Chondrocyte (in vitro differentiated cells): ENCODE measurements around the gene ATP6V0A4. TPM values are rescaled to one million over a fixed set of nuclear protein-coding genes. Genes with fewer than 3 reads are reported as not detected.

ENCODE experiments used
- DNase-seq: peaks from one replicate; pipeline ENCODE4 v3.0.0; 2021; ENCODE audit warnings: mixed read lengths, low spot score
- H3K27ac Mint-ChIP-seq: one replicate; pipeline ENCODE4 v1.8.0; 2021; ENCODE audit warnings: mild to moderate bottlenecking, moderate library complexity, mixed read lengths; ENCODE audit not compliant: unreplicated experiment
- H3K27me3 Mint-ChIP-seq: 2 replicates; pipeline ENCODE4 v1.8.0; 2021; ENCODE audit warnings: low read depth, mixed read lengths
- H3K36me3 Mint-ChIP-seq: 2 replicates; pipeline ENCODE4 v1.8.0; 2021; ENCODE audit warnings: low read depth, mixed read lengths
- H3K4me1 Mint-ChIP-seq: 2 replicates; pipeline ENCODE4 v1.8.0; 2021; ENCODE audit warnings: low read depth, mild to moderate bottlenecking, mixed read lengths
- H3K4me3 Mint-ChIP-seq: one replicate; pipeline ENCODE4 v1.8.0; 2021; ENCODE audit warnings: mild to moderate bottlenecking, moderate library complexity, mixed read lengths; ENCODE audit not compliant: unreplicated experiment
- H3K9me3 Mint-ChIP-seq: 2 replicates; pipeline ENCODE4 v1.8.0; 2021; ENCODE audit warnings: low read depth, mixed read lengths
- total RNA-seq: library from RNA; stranded (reverse); gene quantifications from 3 replicates; pipeline ENCODE4 v1.2.1, GENCODE V29; 2021
- TF ChIP-seq, protein P1 (sequence below): fragments of 200-600 bp; sonication (generic); IDR thresholded peaks from 2 replicates; pipeline ENCODE4 v1.5.0; 2021; ENCODE audit warnings: antibody characterized with exemption, mild to moderate bottlenecking, moderate library complexity

ATP6V0A4 gene
- total RNA-seq, 1 donor from 2014 or later, result 0.35 TPM

DNA sequence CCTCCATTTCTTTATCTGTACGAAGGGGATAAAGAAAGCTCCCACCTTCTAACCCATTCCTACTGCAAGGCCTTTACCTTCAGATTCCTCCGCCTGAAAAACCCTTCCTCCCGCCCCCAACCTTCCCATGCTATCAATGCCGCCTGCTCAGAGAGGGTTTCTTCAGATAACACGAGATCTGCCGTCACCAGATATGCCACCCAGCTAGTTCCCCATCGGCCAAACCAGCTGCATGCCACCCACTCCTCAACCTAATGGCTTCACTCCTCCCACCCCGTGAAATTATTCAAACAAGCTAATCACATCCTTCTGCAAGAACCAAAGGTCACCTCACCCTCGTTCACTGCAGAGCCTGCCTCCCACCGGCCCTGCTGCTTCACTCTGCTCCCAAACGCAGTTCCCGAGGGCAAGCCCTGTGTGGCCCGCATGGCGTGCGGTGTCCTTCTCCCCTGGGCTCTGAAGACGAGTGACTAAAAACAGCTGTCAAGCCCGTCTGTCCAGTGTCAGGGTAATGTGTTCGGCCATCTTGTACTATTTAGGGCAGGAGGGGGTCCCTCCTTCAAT is 47.0 kb downstream of the ATP6V0A4 start:
- Mint-ChIP-seq H3K27ac (no peak overlapping the region), H3K9me3 (no peaks in the 10 kb centered on the region), H3K4me1 (peaks cover 9% of the 10 kb centered on the region), H3K36me3 (no peaks in the 10 kb centered on the region), H3K27me3 (peaks cover 13% of the 10 kb centered on the region), H3K4me3 (no peak overlapping the region)
- TF ChIP-seq, protein P1, sequence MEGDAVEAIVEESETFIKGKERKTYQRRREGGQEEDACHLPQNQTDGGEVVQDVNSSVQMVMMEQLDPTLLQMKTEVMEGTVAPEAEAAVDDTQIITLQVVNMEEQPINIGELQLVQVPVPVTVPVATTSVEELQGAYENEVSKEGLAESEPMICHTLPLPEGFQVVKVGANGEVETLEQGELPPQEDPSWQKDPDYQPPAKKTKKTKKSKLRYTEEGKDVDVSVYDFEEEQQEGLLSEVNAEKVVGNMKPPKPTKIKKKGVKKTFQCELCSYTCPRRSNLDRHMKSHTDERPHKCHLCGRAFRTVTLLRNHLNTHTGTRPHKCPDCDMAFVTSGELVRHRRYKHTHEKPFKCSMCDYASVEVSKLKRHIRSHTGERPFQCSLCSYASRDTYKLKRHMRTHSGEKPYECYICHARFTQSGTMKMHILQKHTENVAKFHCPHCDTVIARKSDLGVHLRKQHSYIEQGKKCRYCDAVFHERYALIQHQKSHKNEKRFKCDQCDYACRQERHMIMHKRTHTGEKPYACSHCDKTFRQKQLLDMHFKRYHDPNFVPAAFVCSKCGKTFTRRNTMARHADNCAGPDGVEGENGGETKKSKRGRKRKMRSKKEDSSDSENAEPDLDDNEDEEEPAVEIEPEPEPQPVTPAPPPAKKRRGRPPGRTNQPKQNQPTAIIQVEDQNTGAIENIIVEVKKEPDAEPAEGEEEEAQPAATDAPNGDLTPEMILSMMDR, result no peak
- DNase-seq, result no peak

DNA sequence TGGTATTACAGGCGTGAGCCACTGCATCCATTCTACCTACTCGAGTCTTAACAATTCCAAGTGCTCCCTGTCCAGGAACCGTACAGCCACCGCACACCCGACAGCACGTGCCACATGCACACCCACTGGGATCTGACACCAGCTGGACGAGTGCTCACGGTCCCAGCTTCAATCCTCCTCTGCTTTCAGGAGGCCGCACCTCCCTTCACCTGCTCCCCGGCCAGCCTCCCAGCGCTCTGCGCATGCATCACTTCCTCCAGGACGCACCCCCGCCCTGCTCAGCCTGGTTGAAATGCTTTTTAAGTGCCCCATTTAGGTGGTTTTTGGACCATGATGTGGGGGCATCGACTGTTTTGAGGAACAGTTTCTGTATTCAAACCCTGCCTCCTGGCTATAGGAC is 47.5 kb downstream of the ATP6V0A4 start:
- Mint-ChIP-seq H3K4me1 (peaks cover 3% of the 10 kb centered on the region), H3K36me3 (no peaks in the 10 kb centered on the region), H3K27me3 (peaks cover 13% of the 10 kb centered on the region), H3K4me3 (no peak overlapping the region), H3K27ac (no peak overlapping the region), H3K9me3 (no peaks in the 10 kb centered on the region)
- no peak for DNase-seq
- TF ChIP-seq, protein P1, result no peak

- no peak overlapping the region for H3K4me3 Mint-ChIP-seq
- no peak for DNase-seq
- H3K36me3 Mint-ChIP-seq, result no peaks in the 10 kb centered on the region
- H3K4me1 Mint-ChIP-seq, result no peaks in the 10 kb centered on the region
- no peaks in the 10 kb centered on the region for H3K9me3 Mint-ChIP-seq
- TF ChIP-seq, protein P1, result no peak
- no peak overlapping the region for H3K27ac Mint-ChIP-seq
- H3K27me3 Mint-ChIP-seq, result peaks cover 13% of the 10 kb centered on the region
Measured at GRCh38 chr7:138749960-138750359, 48.0 kb downstream of the ATP6V0A4 start.

DNA sequence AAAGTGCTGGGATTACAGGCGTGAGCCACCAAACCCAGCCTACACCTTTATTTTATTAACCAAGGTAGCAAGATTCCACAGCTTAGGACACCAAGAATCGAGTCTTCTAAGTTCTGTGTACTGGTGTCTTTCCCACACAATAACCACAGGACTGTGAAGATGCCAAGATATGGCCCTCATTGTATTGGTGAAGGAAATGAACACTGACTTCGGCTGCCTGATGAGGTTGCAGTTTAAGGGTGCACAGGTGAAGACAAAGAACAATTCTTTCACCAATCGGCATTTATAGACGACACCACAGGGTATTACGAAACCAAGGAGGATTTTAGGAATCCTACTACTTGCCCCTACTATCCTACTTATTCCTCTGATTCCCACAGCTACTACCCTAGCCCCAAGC is 49.3 kb downstream of the ATP6V0A4 start:
- TF ChIP-seq, protein P1, result no peak
- Mint-ChIP-seq H3K4me1 (no peaks in the 10 kb centered on the region), H3K27me3 (peaks cover 13% of the 10 kb centered on the region), H3K9me3 (no peaks in the 10 kb centered on the region), H3K4me3 (no peak overlapping the region), H3K36me3 (no peaks in the 10 kb centered on the region), H3K27ac (no peak overlapping the region)
- DNase-seq, result no peak

GRCh38 chr7:138746073-138746472 is 51.9 kb downstream of the ATP6V0A4 start:
- Mint-ChIP-seq H3K27me3 (peaks cover 11% of the 10 kb centered on the region), H3K4me3 (no peak overlapping the region), H3K4me1 (peaks cover 6% of the 10 kb centered on the region), H3K27ac (no peak overlapping the region), H3K9me3 (no peaks in the 10 kb centered on the region), H3K36me3 (no peaks in the 10 kb centered on the region)
- DNase-seq, result no peak
- TF ChIP-seq, protein P1, result no peak
